HG03139 (cell line): ENCODE data around the gene TOP3A.

Source experiments
- ATAC-seq: cut with Tn5 transposase; IDR thresholded peaks from one replicate; pipeline ENCODE4 v1.9.1; 2021; ENCODE audit not compliant: unreplicated experiment

Gene TOP3A

DNA sequence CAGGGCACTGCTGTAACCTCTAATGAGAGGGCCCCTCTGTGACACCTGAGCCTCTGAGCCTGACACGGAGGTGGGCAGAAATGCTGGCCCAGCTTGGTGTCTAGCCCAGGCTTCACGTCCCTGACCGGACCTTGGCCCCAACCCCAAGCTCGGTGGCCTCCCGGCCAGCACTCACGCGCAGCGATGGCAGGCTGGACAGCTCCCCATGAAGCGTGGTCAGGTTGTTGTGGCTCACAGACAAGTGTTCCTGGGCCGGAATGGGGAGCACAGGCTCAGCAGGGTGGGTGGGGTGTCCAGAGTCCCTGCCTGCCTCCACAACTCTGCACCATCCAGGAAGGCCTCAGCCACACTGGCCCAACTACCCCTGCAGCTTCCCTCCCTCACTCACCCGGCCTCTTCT lies 58.4 kb downstream of the TOP3A start:
- no peak for ATAC-seq

DNA sequence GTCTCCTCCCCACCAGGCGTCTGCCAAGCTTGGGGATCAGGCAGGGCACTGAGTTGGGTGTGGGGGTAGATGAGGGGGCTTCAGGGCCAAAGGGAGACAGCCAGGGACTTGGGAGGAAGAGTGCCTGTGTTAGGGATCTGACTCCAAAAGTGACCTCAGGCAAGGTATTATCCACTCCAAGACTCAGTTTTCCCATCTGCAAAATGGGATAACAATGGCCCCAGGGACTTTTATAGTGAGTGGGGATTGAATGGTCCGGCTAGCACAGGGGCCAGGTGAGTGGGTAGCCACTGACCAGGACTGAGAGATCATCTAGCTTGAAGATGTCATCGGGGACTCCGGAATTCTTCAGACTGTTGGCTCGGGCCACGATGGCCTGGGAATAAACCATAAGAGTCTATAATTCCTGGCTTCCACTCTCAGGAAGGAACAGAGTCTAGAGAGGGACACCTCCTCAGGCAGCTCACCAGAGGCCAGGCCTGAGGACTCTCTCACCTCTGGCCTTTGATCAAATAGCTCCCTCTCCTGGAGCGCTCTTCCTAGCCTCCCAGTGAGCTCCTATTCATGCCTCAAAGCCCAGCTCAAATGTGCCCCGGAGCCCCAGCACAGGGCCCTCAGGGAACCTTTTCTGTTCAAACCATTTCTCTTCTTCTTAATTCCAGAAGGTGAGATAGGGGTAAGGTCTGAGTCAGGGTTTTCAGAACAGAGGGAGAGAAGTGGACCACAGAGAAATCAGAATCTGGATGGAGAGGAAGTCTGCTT lies 59.7 kb downstream of the TOP3A start:
- ATAC-seq, result no peak

DNA sequence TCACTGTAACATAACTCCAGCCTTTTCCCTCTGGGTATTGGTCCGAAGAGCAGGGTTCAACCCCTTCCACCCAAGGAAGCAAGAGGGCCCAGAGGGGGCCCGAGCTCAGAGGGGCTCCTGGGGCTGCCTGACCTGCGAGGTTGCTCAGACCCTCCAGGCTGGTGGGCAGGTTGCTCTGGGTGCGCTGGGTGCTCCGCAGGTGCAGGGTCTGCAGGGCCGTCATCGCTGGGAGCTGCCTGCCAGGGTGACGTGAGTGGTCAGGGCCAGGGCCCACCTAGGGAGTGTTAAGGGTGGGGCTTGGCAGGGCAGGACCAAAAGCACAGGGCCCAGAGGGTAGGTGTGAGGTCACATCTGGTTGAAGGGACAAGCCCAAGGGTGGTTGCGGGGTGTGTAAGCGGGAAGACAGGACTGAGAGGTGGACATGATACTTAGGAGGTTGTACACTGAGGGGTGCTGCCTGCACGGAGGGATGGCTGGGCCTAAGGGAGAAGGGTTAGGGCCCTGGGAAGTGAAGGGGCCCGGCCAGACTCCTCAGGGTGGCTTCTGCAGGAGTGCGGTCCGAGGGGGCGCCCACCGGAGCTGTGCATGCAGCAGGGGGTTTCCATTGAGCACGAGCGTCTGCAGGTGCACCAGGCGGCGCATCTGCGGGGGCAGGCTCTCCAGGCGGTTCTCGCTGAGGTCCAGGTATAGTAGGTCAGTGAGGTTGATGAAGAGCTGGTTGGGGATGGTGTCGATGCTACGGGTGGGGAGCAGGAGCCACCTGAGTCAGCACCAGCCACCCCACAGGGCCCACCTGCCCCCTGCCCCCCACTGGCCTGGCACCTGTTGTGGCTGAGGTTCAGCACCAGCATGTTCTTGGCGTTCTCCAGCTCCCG lies 60.6 kb downstream of the TOP3A start:
- no peak for ATAC-seq

DNA sequence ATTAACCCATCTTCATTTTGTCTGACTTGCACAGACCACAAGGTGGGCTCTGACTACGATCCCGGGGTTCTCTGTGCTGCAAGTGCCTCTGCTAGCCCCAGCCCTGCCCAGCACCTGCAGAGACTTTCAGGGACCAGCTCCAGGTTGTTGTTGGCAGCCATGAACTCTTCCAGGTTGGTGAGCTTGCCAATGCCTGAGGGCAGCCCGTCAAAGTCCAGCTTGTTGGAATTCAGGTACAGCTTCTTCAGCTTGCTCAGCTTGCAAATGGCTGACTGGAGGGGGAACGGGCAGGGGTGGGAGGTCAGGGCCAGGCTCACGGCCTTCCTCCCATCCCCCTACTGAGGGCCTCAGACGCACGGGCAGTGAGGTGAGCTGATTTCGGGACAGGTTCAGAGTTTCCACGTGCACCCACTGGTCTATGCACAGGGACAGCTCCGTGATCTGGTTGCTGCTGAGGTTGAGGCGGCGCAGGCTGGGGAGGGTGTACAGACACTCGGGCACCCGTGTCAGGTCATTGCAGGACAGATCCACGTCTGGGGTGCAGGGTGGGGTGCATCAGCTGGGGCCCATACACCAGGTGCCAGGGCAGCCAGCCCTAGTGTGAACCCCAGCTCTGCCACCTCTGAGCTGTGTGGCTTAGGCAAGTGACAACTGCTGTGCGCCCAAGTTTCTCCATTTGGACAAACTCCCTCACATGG lies 61.5 kb downstream of the TOP3A start:
- no peak for ATAC-seq

DNA sequence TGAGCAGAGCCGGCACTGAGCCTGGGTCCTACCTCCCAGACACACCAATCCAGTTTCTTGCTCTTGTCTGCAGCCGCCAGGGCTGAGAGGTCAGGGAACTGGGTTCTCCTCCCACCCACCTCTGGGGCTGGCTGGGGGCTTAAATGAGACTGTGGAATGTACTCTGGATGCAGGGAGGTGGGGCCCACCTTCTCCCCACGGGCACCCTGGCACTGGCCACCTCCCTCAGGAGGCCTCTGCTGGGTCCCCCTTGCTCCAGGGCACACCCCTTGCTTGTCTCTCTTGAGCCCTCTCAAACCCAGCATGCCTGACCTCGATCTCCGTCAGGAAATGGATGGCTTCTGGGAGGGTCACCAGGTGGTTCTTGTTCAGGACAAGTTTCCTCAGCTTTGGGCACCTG lies 62.6 kb downstream of the TOP3A start:
- ATAC-seq, result no peak

DNA sequence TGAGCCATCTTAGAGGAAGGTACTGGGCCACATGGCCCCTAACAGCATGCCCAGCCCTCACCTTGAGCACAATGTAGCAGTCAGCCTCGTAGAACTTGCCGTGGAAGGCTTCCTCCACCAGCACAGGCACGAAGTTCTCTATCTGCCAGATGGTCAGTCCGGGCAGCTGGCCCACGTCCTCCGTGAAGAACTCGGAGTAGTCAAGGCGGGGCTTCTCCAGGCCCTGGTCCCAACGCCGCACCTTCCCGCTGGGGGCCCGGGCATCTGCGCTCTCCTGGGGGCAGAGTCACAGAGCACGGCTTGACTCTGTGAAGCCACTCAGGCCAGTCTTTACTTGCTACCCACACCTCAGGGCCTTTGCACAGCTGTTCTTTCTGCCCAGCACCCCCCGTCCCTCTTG lies 63.6 kb downstream of the TOP3A start:
- no peak for ATAC-seq

DNA sequence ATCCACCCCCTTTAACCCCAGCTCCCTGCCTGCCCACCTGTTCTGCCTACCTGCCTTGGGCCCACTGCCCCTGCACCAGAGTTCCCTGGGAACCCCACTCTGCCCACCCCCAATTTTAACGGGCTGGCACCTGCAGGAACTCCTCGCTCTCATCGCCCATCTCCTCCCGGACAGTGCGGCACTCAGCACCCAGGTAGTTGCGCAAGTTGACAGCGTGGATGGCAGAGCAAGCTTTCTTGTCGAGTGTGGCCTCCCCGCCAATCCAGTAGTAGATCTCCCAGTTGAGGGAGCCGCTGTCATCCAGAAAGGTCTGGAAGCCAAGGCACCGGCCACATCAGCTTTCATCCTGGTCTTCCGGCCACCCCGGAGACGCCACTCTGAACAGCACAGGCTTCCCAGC lies 64.1 kb downstream of the TOP3A start:
- ATAC-seq, result no peak

DNA sequence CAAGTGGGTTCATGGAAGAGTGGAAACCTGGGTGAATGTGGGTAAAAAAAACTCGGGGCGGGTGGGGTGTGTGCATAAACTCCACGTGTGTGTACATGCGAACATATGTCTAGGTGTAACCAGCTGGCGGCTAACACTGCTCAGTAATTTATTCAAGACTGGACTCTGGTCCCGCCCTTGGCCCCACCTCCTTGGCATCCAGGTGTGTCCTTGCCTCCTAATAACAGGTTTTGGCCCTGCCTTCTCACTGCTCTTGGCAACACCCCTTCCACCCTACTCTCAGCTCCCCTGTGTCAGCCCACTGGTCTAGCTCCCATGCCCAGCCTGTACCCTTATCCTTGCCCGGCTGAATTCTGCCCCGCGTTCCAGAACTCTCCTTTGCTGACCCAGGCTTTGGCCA lies 64.5 kb downstream of the TOP3A start:
- no peak for ATAC-seq

DNA sequence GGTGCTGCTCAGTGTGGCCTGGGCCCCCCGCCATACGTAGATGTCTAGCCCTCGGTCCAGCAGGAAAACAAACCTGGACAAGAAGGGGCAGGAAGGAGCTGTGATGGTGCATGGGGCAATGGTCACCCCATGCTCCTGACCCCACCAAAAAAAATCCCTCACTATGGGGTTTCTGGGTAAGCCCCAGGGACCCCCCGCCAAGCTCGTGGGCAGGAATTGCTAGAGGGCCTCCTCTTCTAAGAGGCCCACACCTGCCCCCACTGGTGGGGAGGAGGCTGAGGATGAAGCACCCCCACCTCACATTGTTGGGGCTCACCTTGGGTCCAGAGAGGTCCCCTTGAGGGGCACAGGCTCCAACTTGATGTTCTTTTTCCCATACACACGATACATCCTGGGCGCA lies 66.0 kb downstream of the TOP3A start:
- ATAC-seq, result no peak

DNA sequence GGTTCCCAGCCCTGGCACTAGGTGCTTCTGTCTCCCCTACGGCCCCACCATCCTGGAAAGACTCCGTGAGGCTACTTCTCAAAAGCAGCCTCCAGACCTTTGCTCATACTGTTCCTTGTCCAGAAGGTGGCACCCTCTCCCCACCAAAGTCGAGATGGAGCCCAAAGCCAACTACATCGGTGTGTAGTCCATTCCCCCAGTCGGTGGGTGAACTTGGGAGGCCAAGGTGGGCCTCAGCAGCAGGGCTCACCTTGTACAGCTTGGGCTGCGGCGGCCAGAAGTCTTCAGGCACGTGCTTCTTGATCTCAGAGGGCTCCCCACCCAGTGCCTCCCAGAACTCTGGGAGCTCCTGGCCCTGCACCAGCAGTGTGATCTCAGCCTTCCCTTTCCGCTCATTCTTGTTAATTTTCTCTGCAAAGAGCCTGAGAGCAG lies 66.5 kb downstream of the TOP3A start:
- ATAC-seq, result no peak

DNA sequence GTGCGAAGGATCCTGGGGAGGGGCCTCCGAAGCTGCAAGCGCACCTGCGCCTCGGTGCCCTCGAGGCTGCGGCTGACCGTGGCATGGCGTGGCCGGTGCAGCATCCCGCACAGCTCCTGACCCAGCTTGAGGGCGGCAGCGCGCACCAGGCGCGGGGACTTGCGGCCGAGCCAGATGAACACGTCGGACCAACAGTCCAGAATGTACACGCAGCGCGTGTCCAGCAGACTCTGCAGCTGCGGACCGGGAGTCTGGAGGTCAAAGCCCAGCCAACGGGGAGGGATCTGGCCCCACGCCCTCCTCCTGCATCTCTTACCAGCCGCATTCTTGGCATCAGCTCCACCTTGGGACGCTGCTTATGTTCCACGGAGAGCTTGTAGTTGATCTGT lies 67.2 kb downstream of the TOP3A start:
- no peak for ATAC-seq

DNA sequence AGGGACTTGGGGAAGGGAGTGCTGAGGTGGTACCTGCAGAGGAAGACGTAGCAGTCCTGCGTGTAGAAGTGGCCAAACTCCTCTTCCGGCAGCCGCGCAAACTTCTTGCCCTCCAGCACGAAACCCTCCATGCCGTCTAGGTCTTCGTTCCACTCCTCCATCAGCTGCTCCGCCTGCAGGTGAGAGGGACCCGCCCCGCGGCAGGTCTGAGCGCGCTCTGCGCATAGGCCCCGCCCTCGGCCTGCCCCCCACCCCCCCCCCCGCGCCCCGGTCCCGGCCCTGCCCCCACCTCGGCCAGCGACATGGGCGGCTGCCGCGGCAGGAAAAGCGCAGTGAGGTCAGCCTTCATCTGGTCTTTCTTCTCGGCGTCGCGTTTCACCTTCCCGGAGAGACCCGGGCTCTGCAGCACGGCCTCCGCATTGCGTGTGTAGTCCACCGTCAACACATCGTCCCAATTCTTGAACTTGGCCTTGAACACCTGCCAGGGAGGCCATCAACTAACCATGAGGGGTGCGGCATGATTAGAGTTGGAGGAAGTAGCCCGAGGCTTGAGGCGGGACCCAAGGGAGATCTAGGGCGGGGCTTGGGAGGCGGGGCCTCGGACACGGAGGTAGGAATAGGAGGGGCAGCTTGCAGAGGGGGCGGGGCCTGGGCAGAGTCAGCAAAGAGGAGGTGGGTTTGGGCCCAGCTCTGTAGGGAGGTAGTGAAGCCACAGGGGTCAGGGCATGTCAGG lies 67.7 kb downstream of the TOP3A start:
- no peak for ATAC-seq

DNA sequence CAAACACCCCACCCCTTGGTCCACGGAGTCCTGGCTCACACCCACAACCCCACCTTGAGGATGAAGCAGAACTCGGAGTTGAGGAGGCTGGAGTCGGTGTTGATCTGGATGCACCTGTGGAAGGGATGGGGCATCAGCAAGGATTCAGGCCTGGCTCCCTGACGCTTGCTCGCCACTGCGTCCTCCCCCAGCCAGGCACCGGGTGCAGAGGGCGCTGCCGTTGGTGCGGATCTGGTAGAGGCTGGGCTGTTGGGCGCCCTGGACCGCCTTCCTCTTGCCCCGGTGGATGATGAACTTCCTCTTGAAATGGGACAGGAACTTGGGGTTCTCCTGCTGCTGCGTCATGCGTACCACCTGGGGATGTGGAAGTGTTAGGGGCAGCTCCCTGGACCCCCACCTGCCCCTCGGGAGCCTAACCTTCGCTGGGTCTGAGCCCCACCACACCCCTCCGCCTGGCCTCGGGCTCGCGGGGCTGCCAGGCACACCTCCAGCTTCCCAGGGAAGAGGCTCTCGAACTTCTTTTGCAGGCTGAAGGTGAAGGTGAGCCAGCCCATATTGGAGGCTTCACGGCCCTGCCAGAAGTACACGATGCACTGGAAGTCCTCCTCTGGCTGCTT lies 68.6 kb downstream of the TOP3A start:
- ATAC-seq, result no peak

DNA sequence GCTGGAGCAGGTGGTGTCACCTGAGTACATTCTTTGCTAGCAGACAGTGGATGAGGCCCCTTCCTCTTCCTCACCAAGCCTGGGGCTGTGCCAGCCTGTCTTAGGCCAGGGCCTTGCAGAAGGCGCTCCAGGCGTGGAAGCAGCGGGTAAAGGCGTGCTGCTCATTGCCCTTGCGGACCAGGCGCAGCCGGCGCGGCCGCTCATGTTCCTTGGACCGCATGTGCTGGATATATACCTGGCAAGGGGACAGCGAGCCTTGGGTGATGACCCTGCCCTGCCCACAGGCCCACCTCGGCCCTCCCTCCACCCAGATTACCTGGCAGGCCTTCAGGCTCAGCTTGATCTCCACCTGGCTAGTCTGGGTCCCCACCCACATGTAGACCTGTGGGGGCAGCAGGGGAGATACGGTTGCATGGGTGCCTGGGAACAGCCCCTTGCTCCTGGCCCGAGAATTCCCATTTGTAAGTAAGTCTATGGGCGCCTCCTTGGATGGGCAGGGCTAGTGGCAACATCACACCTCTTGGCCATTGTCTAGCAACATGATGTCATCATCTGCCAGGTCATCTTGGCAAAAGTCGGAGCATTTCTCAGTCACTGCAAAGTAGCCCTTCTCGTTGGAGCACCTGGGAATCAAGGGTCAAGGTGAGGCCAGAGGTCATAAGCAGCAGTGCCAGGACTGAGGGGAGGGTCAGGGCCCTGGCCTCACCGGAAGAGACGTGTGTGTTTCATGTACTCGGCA lies 69.6 kb downstream of the TOP3A start:
- no peak for ATAC-seq

DNA sequence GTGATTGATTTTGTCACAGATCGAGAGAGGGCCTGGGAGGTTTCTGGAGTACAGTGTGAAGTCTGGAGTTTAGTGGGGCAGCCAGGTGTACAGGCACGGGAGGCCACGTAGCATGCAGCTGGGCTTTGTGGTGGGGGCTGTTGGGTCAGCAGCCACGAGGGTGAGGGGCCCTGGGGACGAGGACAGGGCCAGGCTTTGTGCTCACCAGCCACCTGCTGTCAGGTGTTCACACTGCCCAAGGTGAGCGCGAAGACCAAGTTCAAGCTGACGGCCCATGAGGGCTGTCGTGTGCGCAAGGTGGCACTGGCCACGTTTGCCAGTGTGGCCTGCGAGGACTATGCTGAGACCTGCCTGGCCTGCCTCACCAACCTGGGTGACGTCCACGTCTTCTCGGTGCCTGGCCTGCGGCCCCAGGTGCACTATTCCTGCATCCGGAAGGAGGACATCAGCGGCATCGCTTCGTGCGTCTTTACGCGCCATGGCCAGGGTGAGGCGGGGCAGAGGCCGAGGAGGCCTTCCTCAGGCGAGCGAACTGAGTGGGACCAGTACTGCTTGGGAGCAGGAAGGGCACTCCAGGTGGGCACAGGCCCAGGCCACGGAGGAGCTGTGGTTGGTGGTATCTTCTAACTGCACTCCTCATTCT lies 73.4 kb downstream of the TOP3A start:
- ATAC-seq, result no peak

DNA sequence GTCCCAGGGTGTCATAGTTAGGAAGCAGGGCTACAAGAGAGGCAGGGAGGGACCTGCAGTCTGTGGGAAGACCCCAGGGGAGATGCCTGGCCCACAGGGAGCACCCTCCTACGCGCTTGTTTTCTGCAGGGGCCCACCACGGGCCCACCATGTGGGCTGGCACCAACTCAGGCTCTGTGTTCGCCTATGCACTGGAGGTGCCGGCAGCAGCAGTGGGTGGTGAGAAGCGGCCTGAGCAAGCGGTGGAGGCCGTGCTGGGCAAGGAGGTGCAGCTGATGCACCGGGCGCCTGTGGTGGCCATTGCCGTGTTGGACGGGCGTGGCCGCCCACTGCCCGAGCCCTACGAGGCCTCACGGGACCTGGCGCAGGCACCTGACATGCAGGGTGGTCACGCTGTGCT lies 74.3 kb downstream of the TOP3A start:
- no peak for ATAC-seq

DNA sequence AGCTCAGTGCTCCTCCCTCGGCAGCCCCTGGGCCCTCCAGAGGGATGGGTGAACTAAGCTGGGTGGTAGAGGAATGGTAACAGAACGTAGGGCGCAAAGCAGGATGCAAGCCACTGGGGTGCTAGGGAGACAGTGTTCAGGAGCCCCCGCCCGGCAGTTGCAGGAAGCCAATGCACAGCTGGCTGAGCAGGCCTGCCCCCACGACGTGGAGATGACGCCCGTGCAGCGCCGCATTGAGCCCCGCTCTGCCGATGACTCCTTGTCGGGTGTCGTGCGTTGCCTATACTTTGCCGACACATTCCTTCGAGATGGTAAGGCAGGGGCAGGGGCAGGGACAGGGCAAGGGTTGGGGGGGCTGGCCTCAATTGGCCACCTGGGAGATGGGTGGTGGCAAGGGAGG lies 76.5 kb downstream of the TOP3A start:
- no peak for ATAC-seq

DNA sequence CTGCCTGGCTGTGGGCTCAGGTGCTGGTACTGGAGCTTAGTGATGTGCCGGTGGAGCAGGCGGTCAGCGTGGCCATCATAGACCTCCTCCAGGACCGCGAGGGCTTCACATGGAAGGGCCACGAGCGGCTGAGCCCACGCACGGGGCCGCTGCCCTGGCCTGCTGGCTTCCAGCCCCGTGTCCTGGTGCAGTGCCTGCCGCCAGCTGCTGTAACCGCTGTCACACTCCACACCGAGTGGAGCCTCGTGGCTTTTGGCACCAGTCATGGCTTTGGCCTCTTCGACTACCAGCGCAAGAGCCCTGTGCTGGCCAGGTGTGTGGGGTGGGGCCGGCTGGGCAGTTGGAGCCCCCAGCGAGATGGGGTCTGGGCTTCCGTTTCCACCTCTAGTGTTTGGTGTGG lies 77.3 kb downstream of the TOP3A start:
- ATAC-seq, result no peak

DNA sequence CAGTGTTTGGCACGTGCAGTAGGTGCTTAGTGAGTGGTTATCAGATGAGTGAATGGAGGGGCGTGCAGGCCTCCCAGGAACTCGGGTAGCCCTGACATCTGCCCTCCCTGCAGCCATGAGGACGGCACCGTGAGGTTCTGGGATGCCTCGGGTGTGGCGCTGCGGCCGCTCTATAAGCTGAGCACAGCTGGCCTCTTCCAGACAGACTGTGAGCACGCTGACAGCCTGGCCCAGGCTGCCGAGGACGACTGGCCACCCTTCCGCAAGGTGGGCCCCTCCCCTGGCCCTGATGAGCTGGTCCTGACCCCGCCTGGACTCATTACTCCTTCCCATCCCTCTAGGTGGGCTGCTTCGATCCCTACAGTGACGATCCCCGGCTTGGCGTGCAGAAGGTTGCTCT lies 78.3 kb downstream of the TOP3A start:
- no peak for ATAC-seq
